Measurements from ENCODE around the gene TCEA3. TPM values are rescaled to one million over a fixed set of nuclear protein-coding genes. Genes with fewer than 3 reads are reported as not detected.

TCEA3 gene
- total RNA-seq, 3 donors from 2014 or later: 95.7 to 200 (median 125) TPM

DNA sequence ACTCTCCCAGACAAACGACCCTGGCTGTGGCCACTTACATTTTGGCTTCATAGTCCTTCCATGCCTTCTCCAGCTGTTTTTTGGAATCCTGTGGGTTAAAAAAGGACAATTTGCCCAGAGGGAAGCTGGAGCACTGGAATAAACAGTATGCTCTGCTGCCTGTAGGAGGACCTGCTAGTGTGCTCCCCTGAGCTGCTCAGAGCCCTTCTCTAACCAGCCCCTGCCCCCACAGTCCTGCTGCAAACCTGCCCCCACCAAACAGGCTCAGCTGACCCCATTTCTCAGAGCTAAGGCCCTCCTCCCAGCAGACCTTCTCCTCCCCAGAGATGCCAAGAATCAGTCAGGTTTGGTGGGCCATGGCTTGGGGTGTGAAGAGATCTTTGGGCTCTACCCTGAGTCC, 26.9 kb upstream of the TCEA3 start:
- no peak overlapping the region for H3K4me3 ChIP-seq
- ATAC-seq: peak; percentile 30
- intact Hi-C loops (cut with DNase I, micrococcal nuclease): no loop called here
- H3K4me1 ChIP-seq (ENCODE audit: low read depth): peaks cover 19% of the 10 kb centered on the region
- H3K36me3 ChIP-seq (ENCODE audit: low read depth): no peaks in the 10 kb centered on the region
- DNase-seq: peak in 1 of 3 donors; percentile 48
- no peaks in the 10 kb centered on the region for H3K9me3 ChIP-seq
- TF ChIP-seq CTCF (IDR thresholded peaks at IDR 0.05): no peak

GRCh38 chr1:23450894-23451293, 26.3 kb upstream of the TCEA3 start:
- H3K9me3 ChIP-seq: no peaks in the 10 kb centered on the region
- no peaks in the 10 kb centered on the region for H3K36me3 ChIP-seq (ENCODE audit: low read depth)
- ATAC-seq: no peak
- TF ChIP-seq CTCF (IDR thresholded peaks at IDR 0.05): no peak
- no peak overlapping the region for H3K4me3 ChIP-seq
- intact Hi-C loops (cut with DNase I, micrococcal nuclease): no loop called here
- H3K4me1 ChIP-seq (ENCODE audit: low read depth): peaks cover 19% of the 10 kb centered on the region
- DNase-seq: no peak

DNA sequence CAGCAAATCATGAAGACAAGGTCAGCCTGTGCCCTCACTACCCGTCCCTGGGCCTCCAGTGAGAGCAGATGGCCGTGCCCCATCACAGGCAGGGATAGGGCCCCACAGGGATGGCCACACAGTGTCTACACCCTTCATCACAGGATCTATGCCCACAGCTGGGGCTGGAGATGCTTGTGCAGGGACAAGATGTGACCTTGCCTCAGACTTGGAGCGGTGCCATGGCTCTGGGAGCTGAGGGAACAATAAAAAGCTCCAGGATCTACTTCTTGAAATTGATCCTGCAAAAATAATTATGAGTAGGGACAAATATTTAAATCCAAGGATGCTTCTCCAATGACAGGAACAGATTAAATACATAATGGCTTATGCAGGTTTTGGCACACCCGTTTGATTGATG, 25.4 kb upstream of the TCEA3 start:
- no peak for TF ChIP-seq CTCF (IDR thresholded peaks at IDR 0.05)
- peaks cover 19% of the 10 kb centered on the region for H3K4me1 ChIP-seq (ENCODE audit: low read depth)
- no peaks in the 10 kb centered on the region for H3K9me3 ChIP-seq
- intact Hi-C loops (cut with DNase I, micrococcal nuclease): no loop called here
- DNase-seq (peak; percentile 78 to 80 (median 78)), ATAC-seq (no peak)
- no peaks in the 10 kb centered on the region for H3K36me3 ChIP-seq (ENCODE audit: low read depth)
- no peak overlapping the region for H3K4me3 ChIP-seq

- no peak overlapping the region for H3K4me3 ChIP-seq
- no peak for DNase-seq
- intact Hi-C loops (cut with DNase I, micrococcal nuclease): no loop called here
- H3K36me3 ChIP-seq (ENCODE audit: low read depth): no peaks in the 10 kb centered on the region
- H3K9me3 ChIP-seq: no peaks in the 10 kb centered on the region
- no peak for TF ChIP-seq CTCF (IDR thresholded peaks at IDR 0.05)
- no peak for ATAC-seq
- H3K4me1 ChIP-seq (ENCODE audit: low read depth): peaks cover 19% of the 10 kb centered on the region
Measured at GRCh38 chr1:23449306-23449705, 24.8 kb upstream of the TCEA3 start.

DNA sequence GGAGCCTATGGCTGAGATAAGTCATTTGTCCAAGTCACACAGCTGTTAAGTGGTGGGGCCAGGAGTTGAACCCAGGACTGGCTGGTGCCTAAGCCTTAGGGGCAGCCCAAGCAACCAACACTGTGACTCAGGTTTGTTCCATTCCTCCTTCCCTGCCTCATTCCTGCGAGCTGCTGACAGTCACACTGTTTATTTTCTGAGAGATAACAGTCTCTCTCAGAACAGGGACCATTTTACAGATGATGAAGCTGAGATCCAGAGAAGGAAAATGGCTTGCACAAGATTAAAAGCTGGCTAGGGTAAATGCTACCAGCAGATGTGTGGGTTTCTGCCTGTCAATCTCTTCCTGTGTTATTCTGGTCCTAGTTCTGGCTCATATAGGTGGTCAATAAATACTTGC, 24.3 kb upstream of the TCEA3 start:
- ATAC-seq (no peak), DNase-seq (no peak)
- no peak overlapping the region for H3K4me3 ChIP-seq
- H3K9me3 ChIP-seq: no peaks in the 10 kb centered on the region
- TF ChIP-seq CTCF (IDR thresholded peaks at IDR 0.05): no peak
- H3K4me1 ChIP-seq (ENCODE audit: low read depth): peaks cover 19% of the 10 kb centered on the region
- no peaks in the 10 kb centered on the region for H3K36me3 ChIP-seq (ENCODE audit: low read depth)
- intact Hi-C loops (cut with DNase I, micrococcal nuclease): no loop called here

DNA sequence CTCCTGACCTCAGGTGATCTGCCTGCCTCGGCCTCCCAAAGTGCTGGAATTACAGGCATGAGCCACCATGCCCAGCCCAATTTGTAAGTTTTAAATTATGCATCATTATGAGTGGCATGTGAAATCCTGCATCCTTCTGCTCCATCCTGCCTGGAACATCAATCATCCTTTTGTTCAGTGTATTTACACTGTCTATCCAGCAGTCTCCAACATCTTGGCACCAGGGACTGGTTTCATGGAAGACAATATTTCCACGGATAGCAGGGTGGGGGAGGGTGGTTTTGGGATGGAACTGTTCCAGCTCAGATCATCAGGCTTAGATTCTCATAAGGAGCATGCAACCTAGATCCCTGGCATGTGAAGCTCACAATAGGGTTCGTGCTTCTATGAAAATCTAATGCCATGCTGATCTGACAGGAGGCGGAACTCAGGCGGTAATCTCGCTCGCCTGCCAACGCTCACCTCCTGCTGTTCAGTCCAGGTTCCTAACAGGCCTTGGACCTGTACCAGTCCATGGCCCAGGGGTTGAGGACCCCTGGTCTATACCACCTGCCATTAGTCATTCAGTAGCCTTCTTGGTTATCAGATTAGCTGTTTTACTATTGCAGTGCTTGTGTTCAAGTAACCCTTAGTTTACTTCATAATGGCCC, 22.2 kb upstream of the TCEA3 start:
- Histone ChIP-seq H3K4me1 (ENCODE audit: low read depth) (peaks cover 8% of the 10 kb centered on the region), H3K4me3 (no peak overlapping the region), H3K36me3 (ENCODE audit: low read depth) (no peaks in the 10 kb centered on the region), H3K9me3 (no peaks in the 10 kb centered on the region)
- ATAC-seq: no peak
- DNase-seq: no peak
- intact Hi-C loops (cut with DNase I, micrococcal nuclease): no loop called here
- no peak for TF ChIP-seq CTCF (IDR thresholded peaks at IDR 0.05)
